Measurements from ENCODE around the gene PTPRD. TPM values are rescaled to one million over a fixed set of nuclear protein-coding genes. Genes with fewer than 3 reads are reported as not detected.

The PTPRD gene
- total RNA-seq, 1 experiment from 2014 or later, result 0.02 TPM

- Histone ChIP-seq H3K9me3 (ENCODE audit: control insufficient read depth in 1 of 2, insufficient read depth in 1 of 2, low read depth in 1 of 2, low read length in 2 of 2) (peaks cover 14 to 22% of the 10 kb centered on the region in 2 experiments; a peak in 2 of 4 replicates), H3K36me3 (ENCODE audit: control insufficient read depth in 1 of 2, insufficient read depth in 2 of 2, low read length in 2 of 2) (no peaks in the 10 kb centered on the region), H3K27me3 (ENCODE audit: insufficient read depth, low read length) (no peaks in the 10 kb centered on the region), H3K9ac (ENCODE audit: low read length) (no peak overlapping the region), H3K27ac (ENCODE audit: low read depth, low read length) (no peak overlapping the region), H4K20me1 (ENCODE audit: insufficient read depth) (no peaks in the 10 kb centered on the region), H3K4me2 (ENCODE audit: low read length) (no peak overlapping the region), H3K4me1 (ENCODE audit: control insufficient read depth in 1 of 2, insufficient read depth in 2 of 2, low read length in 2 of 2) (no peaks in the 10 kb centered on the region), H2AFZ (ENCODE audit: low read depth, low read length, poor library complexity, severe bottlenecking) (no peak overlapping the region), H3K4me3 (replicated peaks in 1 of 2; ENCODE audit: low read depth in 1 of 2, low read length in 2 of 2) (no peak overlapping the region), H3K79me2 (ENCODE audit: insufficient read depth, low read length) (no peaks in the 10 kb centered on the region), H3K9me2 (ENCODE audit: insufficient read depth) (no peaks in the 10 kb centered on the region)
- DNase-seq (ENCODE audit: low read depth, low spot score), result no peak
- ChIA-PET CTCF (no interaction called here), POLR2A (no interaction called here), RAD21 (ENCODE audit: low non-redundant PET in 1 of 2, low total read pairs in 2 of 2, uncharacterized antibody in 2 of 2, unreplicated experiment in 2 of 2) (no interaction called here)
- no peak for TF ChIP-seq CBX3 (IDR thresholded peaks at IDR 0.05; ENCODE audit: low read depth)
- no peak for TF ChIP-seq SP1 (IDR thresholded peaks at IDR 0.05; ENCODE audit: low read depth)
- no peak for TF ChIP-seq EZH2phosphoT487 (IDR thresholded peaks at IDR 0.05; ENCODE audit: borderline replicate concordance)
- no peak for TF ChIP-seq ZNF274 (IDR thresholded peaks at IDR 0.05; ENCODE audit: low read depth, low read length)
- TF ChIP-seq EZH2 (IDR thresholded peaks at IDR 0.05), result no peak
- no peak for TF ChIP-seq ZFX (IDR thresholded peaks at IDR 0.05)
- no peak for TF ChIP-seq TCF7L2 (IDR thresholded peaks at IDR 0.05; ENCODE audit: borderline replicate concordance, extremely low read depth, insufficient read depth, insufficient read length)
- no peak for TF ChIP-seq ZBTB33 (IDR thresholded peaks at IDR 0.05; ENCODE audit: extremely low read depth, insufficient replicate concordance, low read length)
- TF ChIP-seq SRF (IDR thresholded peaks at IDR 0.05; ENCODE audit: low read depth), result no peak
- no peak for TF ChIP-seq ELF1 (IDR thresholded peaks at IDR 0.05; ENCODE audit: borderline replicate concordance, low read depth)
- TF ChIP-seq JUND (IDR thresholded peaks at IDR 0.05), result no peak
- TF ChIP-seq EGR1 (IDR thresholded peaks at IDR 0.05; ENCODE audit: low read depth), result no peak
- TF ChIP-seq CEBPB (IDR thresholded peaks at IDR 0.05; ENCODE audit: low read depth), result no peak
- no peak for TF ChIP-seq POLR2A (IDR thresholded peaks at IDR 0.05; ENCODE audit: borderline replicate concordance, extremely low read depth, insufficient read depth, insufficient read length)
- no peak for TF ChIP-seq FOSL1 (IDR thresholded peaks at IDR 0.05; ENCODE audit: low read depth)
- no peak for TF ChIP-seq ATF3 (IDR thresholded peaks at IDR 0.05)
- no peak for TF ChIP-seq POLR2AphosphoS5 (IDR thresholded peaks at IDR 0.05; ENCODE audit: low read depth, low read length)
- BruUV-seq (replicated peaks), result no TSS peak
- no peak for ATAC-seq
- intact Hi-C loops (cut with micrococcal nuclease), result no loop called here
These were observed 2224.7 kb downstream of the PTPRD start for GRCh38 chr9:8388132-8388531.
